ENCODE measurements around the gene PCLAF. TPM values are rescaled to one million over a fixed set of nuclear protein-coding genes. Genes with fewer than 3 reads are reported as not detected.

The PCLAF gene
- total and polyA plus RNA-seq, 2 of the 4 experiments (the other 2 are of a cell fraction): 12.9 to 60.5 TPM

- Histone ChIP-seq H4K20me1 (ENCODE audit: insufficient read depth, low read length) (peaks cover 11% of the 10 kb centered on the region; the same call in 1 of the 2 replicates), H3K14ac (replicated peaks; ENCODE audit: low read depth, low read length) (no peak overlapping the region), H3K4ac (ENCODE audit: low read depth, low read length) (no peak overlapping the region), H3K9me1 (ENCODE audit: insufficient read depth, low read length) (peaks cover 4% of the 10 kb centered on the region; the same call in 1 of the 2 replicates), H4K5ac (ENCODE audit: low read depth, low read length) (no peak overlapping the region), H3K4me3 (ENCODE audit: insufficient read depth, low read depth, low read length) (no peak overlapping the region), H3K56ac (ENCODE audit: extremely low read depth, insufficient read depth, low read length) (no peak overlapping the region), H3K18ac (ENCODE audit: low read depth, low read length) (no peak overlapping the region), H3K36me3 (ENCODE audit: control insufficient read depth, insufficient read depth, low read length) (no peaks in the 10 kb centered on the region), H3K79me1 (ENCODE audit: low read depth in 1 of 2, low read length in 2 of 2) (peaks cover 20 to 50% of the 10 kb centered on the region in 2 experiments), H3K4me1 (ENCODE audit: control insufficient read depth, insufficient read depth, low read length) (peaks cover 2% of the 10 kb centered on the region; the same call in 1 of the 2 replicates), H3K23ac (ENCODE audit: low read depth, low read length) (no peak overlapping the region), H2AK5ac (ENCODE audit: low read depth, low read length) (no peak overlapping the region), H3K27ac (ENCODE audit: insufficient read depth, low read length) (no peak overlapping the region), H3K9ac (ENCODE audit: low read depth, low read length) (no peak overlapping the region), H2BK20ac (ENCODE audit: low read depth, low read length) (no peak overlapping the region), H3K27me3 (ENCODE audit: control insufficient read depth, insufficient read depth, low read length) (no peaks in the 10 kb centered on the region), H2AK9ac (replicated peaks; ENCODE audit: low read depth, low read length, poor library complexity) (no peak overlapping the region), H2BK15ac (ENCODE audit: low read depth, low read length) (no peak overlapping the region), H3K9me3 (ENCODE audit: control insufficient read depth, insufficient read depth, low read length) (no peaks in the 10 kb centered on the region), H4K91ac (ENCODE audit: insufficient read depth, low read depth, low read length) (no peak overlapping the region), H2BK120ac (ENCODE audit: low read depth, low read length) (no peak overlapping the region), H2AFZ (replicated peaks; ENCODE audit: low read length, poor library complexity) (no peak overlapping the region), H2BK5ac (ENCODE audit: low read depth, low read length, poor library complexity, severe bottlenecking) (no peak overlapping the region), H3K4me2 (ENCODE audit: low read depth, low read length) (no peak overlapping the region), H4K8ac (ENCODE audit: low read depth in 2 of 2, low read length in 2 of 2) (no peak overlapping the region)
- intact Hi-C loops (cut with micrococcal nuclease): no loop called here
- peak; percentile 69 for ATAC-seq (ENCODE audit: low read depth)
- BruUV-seq (replicated peaks): no TSS peak
- DNase-seq: peak; percentile 21
- ChIA-PET POLR2A (ENCODE audit: unreplicated experiment) (no interaction called here), CTCF (interaction anchor here (0.6 kb wide), 1 partner anchor 65 kb away, joined by 4 read pairs; no protein-coding TSS in a partner anchor)
- in situ Hi-C loops (cut with MboI; ENCODE audit: low sequenced_read_pairs): no loop called here
- dilution Hi-C loops (cut with HindIII; ENCODE audit: low sequenced_read_pairs, unreplicated experiment): no loop called here
- 20% methylated on average over 1 of the region's 9 CpGs; no CpG with 5 or more reads in 1 of the 2 experiments for WGBS, 2 experiments (ENCODE audit: extremely low coverage in 2 of 2, insufficient read length in 1 of 2)
- TF ChIP-seq RFX5 (IDR thresholded peaks at IDR 0.05; ENCODE audit: low read depth, low read length): no peak
- TF ChIP-seq SMC3 (IDR thresholded peaks at IDR 0.05; ENCODE audit: low read depth, low read length): no peak
- TF ChIP-seq USF2 (IDR thresholded peaks at IDR 0.05; ENCODE audit: low read depth, low read length): no peak
- TF ChIP-seq FOS (IDR thresholded peaks at IDR 0.05; ENCODE audit: low read depth, low read length): no peak
- no peak for TF ChIP-seq ELK1 (IDR thresholded peaks at IDR 0.05; ENCODE audit: borderline replicate concordance, low read depth, low read length)
- TF ChIP-seq MAZ (IDR thresholded peaks at IDR 0.05; ENCODE audit: borderline replicate concordance, low read depth, low read length): no peak
- TF ChIP-seq RCOR1 (IDR thresholded peaks at IDR 0.05; ENCODE audit: insufficient replicate concordance, low read length): no peak
- TF ChIP-seq RAD21 (IDR thresholded peaks at IDR 0.05; ENCODE audit: low read length): no peak
- no peak for TF ChIP-seq CHD1 (IDR thresholded peaks at IDR 0.05; ENCODE audit: low read depth, low read length)
- no peak for TF ChIP-seq POLR2A (IDR thresholded peaks at IDR 0.05; ENCODE audit: low read depth, low read length)
- TF ChIP-seq CEBPB (IDR thresholded peaks at IDR 0.05; ENCODE audit: low read depth, low read length): no peak
- TF ChIP-seq BHLHE40 (IDR thresholded peaks at IDR 0.05; ENCODE audit: low read depth, low read length): no peak
- TF ChIP-seq CTCF (conservative IDR thresholded peaks at IDR 0.05; ENCODE audit: low read depth, low read length): no peak
- TF ChIP-seq NFE2L2 (IDR thresholded peaks at IDR 0.05; ENCODE audit: low read depth, low read length): no peak
Measured at GRCh38 chr15:64333986-64334929, 47.0 kb downstream of the PCLAF start.
